GM18873 (cell line): ENCODE measurements around the gene ARHGAP42.
"Not testable (repeated sequence)": the region's sequence is repeated elsewhere in the genome, so short reads cannot be mapped to it uniquely, and the experiment has no call there.

Source experiments
- ATAC-seq: cut with Tn5 transposase; IDR thresholded peaks from one replicate; pipeline ENCODE4 v1.9.1; 2021; ENCODE audit warnings: mild to moderate bottlenecking, moderate library complexity, moderate number of reproducible peaks; ENCODE audit not compliant: unreplicated experiment, low FRiP score

ARHGAP42 gene

GRCh38 chr11:100719362-100719761, 32.3 kb downstream of the ARHGAP42 start:
- no peak for ATAC-seq

DNA sequence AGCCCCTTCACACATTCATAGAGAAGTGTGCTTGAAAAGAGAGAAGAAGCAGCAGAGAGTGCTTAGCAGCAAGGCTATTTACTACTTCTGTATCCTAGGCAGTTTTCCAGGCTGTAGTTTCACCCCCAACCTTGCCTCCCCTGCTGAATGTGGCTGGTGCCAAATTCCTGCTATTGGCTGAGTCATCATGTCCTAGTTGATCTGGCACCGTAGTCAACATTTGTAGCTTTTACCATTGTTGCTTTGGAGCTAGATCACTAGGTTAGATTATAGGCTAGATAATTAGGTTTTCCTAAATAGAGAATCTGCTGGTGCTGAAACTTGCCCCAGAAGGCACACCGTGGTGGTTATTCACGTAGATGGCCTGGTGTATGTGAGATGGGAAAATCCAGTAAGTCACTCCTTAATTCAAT, 32.7 kb downstream of the ARHGAP42 start:
- no peak for ATAC-seq

DNA sequence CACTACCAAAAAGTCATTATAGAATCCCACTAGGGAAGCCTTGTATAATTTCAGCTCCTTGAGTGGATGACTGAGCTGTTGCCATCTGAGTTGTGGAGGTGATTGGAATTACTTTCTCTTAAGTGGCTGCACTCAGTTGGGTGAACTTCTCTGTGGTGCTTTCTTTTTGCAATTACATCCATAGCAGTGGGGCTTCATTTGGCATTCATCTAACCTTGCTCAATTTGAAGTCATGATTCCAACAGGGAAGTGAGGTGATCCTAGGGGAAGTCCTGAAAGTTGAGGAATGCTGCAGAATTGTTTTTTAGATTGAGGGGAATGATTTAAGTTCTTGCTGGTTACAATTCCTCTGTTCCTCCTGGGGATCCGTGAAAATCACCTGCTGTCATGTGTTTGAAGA, 39.6 kb downstream of the ARHGAP42 start:
- ATAC-seq, result no peak

DNA sequence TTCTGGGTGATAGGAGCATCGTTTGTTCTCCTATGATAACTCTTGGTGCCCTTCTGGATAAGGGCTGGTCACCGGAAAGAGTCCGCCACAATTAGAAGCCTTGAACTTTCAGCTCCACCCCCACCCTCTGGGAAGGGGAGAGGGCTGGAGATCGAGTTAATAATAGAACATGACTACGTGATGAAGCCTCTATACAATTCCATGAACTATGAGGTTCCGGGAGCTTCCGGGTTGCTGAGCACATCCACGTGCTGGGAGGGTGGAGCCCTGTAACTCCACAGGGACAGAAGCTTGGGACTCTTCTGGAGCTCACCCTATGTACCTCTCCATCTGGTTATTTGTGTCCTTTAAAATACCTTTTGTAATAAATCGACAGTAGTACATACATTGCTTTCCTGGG, 40.3 kb downstream of the ARHGAP42 start:
- no peak for ATAC-seq

GRCh38 chr11:100730266-100730665, 43.2 kb downstream of the ARHGAP42 start:
- ATAC-seq, result no peak

- ATAC-seq, result no peak
These were observed 44.4 kb downstream of the ARHGAP42 start for GRCh38 chr11:100731471-100731870.

DNA sequence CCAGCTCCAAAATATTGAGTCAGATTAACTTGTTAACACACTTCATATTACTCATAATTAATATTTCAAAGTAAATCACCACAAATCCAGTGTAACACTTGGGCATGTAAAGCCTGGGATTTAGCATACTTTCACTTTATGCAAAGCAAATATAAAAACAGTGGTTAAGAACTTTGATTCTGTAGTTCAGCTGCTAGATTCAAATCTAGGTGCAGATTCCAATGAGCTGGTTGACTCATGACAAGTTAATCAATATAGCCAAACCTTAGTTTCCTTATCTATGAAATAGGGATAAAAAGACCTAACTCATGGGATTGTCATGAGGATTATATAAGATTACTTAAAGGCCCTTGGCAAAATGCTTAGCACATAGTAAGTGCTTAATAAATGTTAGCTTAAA, 45.9 kb downstream of the ARHGAP42 start:
- no peak for ATAC-seq

- ATAC-seq, result no peak
These were observed 47.8 kb downstream of the ARHGAP42 start for GRCh38 chr11:100734743-100735527.

GRCh38 chr11:100735949-100736675, 49.0 kb downstream of the ARHGAP42 start:
- no peak for ATAC-seq

DNA sequence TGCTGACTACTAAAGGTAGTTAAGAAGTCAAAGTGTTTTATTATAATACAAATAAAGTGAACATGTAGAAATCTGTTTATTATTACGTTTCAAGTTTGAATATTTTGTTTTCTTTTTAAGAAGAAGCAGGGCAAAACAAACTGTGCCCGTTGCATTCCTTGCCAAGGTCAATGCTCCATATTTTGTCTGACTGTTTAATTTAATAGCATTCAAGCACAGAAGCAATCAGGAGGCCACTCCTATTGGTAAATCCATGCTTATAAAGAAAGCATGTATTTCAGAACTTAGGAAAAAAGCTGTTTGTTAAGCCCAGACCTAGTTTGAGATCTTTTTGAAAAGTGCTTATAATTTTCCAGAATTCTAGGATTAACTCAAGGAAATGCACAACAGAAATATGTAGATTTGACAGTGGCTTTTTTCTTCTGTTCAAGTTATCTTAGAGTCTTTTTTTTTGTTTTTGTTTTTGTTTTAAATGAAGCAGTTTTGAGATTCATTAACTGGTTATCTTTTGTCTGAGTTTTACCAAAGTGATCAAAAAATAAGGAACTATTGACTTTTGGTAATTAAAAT, 51.7 kb downstream of the ARHGAP42 start:
- ATAC-seq, result no peak

DNA sequence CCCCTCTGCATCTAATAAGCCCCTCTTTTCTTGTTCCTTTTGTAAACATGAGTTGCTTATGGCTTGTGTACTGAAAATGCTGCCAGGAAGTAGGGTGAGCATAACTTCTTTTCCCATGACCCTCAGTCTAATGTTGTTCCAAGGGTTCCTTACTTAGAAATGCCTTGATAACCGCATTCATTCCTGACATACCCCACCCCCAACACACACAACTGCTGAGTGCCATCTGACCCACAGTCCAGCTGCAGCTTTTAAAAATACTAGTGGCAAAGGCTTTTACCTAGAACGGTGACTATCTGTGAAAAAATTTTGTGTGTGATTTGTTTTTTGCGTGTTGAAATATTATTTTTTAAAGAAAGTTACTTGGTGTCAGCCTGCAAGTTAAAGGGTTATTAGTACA, 52.6 kb downstream of the ARHGAP42 start:
- no peak for ATAC-seq

DNA sequence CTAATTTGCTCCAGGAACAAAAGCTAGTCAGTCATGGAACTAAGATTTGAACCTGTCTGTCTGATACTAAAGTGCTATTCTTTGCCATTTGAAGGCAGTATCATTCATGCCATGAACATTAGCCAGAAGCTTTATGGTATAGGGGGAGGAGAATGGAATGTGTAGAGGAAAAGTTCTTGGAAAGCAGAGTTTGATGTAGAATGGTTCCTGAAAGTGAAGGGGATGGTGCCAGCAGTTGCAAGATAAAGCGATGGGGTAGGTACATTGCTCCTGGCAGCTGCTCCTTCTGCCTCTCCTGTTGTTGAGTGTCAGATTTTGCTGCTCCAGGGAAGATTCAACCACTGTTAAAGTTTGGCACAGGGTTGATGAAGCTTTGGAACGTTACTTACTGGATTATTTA, 53.4 kb downstream of the ARHGAP42 start:
- no peak for ATAC-seq

GRCh38 chr11:100741866-100742625, 55.0 kb downstream of the ARHGAP42 start:
- ATAC-seq, result no peak

- no peak for ATAC-seq
These were observed 59.4 kb downstream of the ARHGAP42 start for GRCh38 chr11:100746448-100746847.

- no peak for ATAC-seq
These were observed 61.1 kb downstream of the ARHGAP42 start for GRCh38 chr11:100748153-100748552.

- ATAC-seq, result not testable (repeated sequence)
These were observed 62.9 kb downstream of the ARHGAP42 start for GRCh38 chr11:100749887-100750565.

DNA sequence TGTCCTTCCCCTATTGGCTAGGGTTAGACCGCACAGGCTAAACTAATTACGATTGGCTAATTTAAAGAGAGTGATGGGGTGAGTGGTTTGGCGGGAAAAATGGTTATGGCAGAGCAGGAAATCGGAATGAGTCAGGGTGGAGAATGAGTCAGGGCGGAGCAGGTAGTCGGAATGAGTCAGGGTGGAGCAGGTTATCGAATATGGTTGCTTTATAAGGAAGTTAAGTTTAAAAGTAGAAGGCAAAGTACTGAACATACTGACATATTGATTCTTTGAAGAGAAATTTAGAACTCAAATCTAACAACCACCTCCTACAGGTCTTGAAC, 63.4 kb downstream of the ARHGAP42 start:
- not testable (repeated sequence) for ATAC-seq

GRCh38 chr11:100752371-100753171, 65.5 kb downstream of the ARHGAP42 start:
- no peak for ATAC-seq

- ATAC-seq, result no peak
These were observed 66.1 kb downstream of the ARHGAP42 start for GRCh38 chr11:100753172-100753543.

- ATAC-seq, result no peak
These were observed 66.5 kb downstream of the ARHGAP42 start for GRCh38 chr11:100753571-100753970.
